H1 (cell line): Measurements from ENCODE around the gene GTPBP1. TPM values are rescaled to one million over a fixed set of nuclear protein-coding genes. Genes with fewer than 3 reads are reported as not detected.

Experiments used
- SP4 ChIP-seq: IDR thresholded peaks from 2 replicates; pipeline ENCODE4 v1.6.1; 2012; ENCODE audit warnings: low read length, inconsistent platforms
- polyA plus RNA-seq, 7 experiments: library from polyadenylated mRNA; depleted of rRNA in 3 of 7; stranded (reverse) in 5 of 7; unstranded in 2 of 7; fragments of >200 nt in 5 of 7; fragments of 200-250 nt in 2 of 7; gene quantifications; 1 replicate in 5 of 7; 2 replicates in 1 of 7; 4 replicates in 1 of 7; pipeline versions ENCODE4 v1.2.1 to v1.2.3, GENCODE V29; 2011 to 2013; ENCODE audit warnings: missing spikeins in 2 of 7, mixed read lengths in 2 of 7
- total RNA-seq: library from RNA; stranded (reverse); fragmentation: NEBNext Ultra II Directional; extraction: Animal tissue kit (Norgen Biotek cat#: 25700); gene quantifications from 2 replicates; pipeline ENCODE4 v1.2.1, GENCODE V29; 2021
- TF ChIP-seq, protein P1 (sequence below): IDR thresholded peaks from 2 replicates; pipeline ENCODE4 v1.6.1; 2012; ENCODE audit warnings: inconsistent platforms

GTPBP1 gene
- total and polyA plus RNA-seq, 2 of the 8 experiments (the other 6 are each of a cell fraction or from before 2014, with no cell fraction given) = 53.1 to 91.8 TPM

GRCh38 chr22:38781033-38781432 lies 75.3 kb downstream of the GTPBP1 start (continued):
- TF ChIP-seq, protein P1, sequence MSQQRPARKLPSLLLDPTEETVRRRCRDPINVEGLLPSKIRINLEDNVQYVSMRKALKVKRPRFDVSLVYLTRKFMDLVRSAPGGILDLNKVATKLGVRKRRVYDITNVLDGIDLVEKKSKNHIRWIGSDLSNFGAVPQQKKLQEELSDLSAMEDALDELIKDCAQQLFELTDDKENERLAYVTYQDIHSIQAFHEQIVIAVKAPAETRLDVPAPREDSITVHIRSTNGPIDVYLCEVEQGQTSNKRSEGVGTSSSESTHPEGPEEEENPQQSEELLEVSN = no peak
- TF ChIP-seq SP4 = no peak
